ENCODE data around the gene PHC3. TPM values are rescaled to one million over a fixed set of nuclear protein-coding genes. Genes with fewer than 3 reads are reported as not detected.
A peak's percentile ranks its signal among the peaks of the same experiment; 100 is the strongest.

PHC3 gene
- total and polyA plus RNA-seq, 2 donors (not counting 1 experiment from before 2014, with no cell fraction given) = 36.0 to 63.2 TPM

DNA sequence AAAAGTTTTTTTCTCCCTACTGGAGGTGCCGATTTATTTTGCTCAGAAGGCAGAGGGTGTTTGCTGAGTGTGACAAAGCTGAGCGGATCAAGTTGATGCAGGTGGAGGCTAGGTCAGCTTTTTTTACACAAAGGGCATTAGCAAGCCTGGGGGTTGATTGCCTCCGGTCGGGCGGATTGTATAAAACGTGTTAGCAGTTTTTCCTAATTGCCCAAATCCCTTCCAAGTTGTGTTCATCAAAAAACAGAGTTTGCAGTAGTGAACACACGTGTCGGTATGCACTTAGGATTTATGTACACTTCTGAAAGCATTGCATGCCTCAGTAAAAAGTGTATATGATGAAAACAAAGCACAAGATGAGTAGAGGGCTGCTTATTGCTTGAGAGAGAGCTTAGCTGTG is 141.1 kb downstream of the PHC3 start:
- H3K9me3 ChIP-seq (ENCODE audit: control insufficient read depth, insufficient read depth, low read depth, low read length) = no peaks in the 10 kb centered on the region
- no peaks in the 10 kb centered on the region for H3K79me2 ChIP-seq (ENCODE audit: control insufficient read depth, insufficient read depth, low read length)
- TF ChIP-seq CTCF (conservative IDR thresholded peaks at IDR 0.05 in 1 of 2, IDR thresholded peaks at IDR 0.05 in 1 of 2; ENCODE audit: low read depth in 1 of 2, low read length in 2 of 2) = no peak
- TF ChIP-seq EZH2 (IDR thresholded peaks at IDR 0.05; ENCODE audit: low read length, missing control alignments) = peak; percentile 58
- H4K20me1 ChIP-seq (ENCODE audit: control insufficient read depth, extremely low read depth, insufficient read depth, low read length) = no peaks in the 10 kb centered on the region
- H3K27me3 ChIP-seq (ENCODE audit: control insufficient read depth, insufficient read depth, low read length) = peaks cover 22% of the 10 kb centered on the region
- H3K4me3 ChIP-seq (replicated peaks in 1 of 4; ENCODE audit: control extremely low read depth in 1 of 4, insufficient read depth in 1 of 4, low read depth in 3 of 4, low read length in 4 of 4) = no peak overlapping the region
- no peak overlapping the region for H3K4me2 ChIP-seq (ENCODE audit: extremely low read depth, insufficient read depth, low read length)
- H3K4me1 ChIP-seq (ENCODE audit: control insufficient read depth, extremely low read depth, insufficient read depth, low read length) = no peaks in the 10 kb centered on the region
- no peak overlapping the region for H2AFZ ChIP-seq (ENCODE audit: low read length)
- no peak overlapping the region for H3K27ac ChIP-seq (ENCODE audit: insufficient read depth, low read length)
- no peaks in the 10 kb centered on the region for H3K36me3 ChIP-seq (ENCODE audit: control insufficient read depth, insufficient read depth, low read length)
- H3K9ac ChIP-seq (ENCODE audit: insufficient read depth, low read length) = no peak overlapping the region
- no peak for DNase-seq (ENCODE audit: low read depth in 2 of 2)

- Histone ChIP-seq H3K27ac (ENCODE audit: insufficient read depth, low read length) (no peak overlapping the region), H3K36me3 (ENCODE audit: control insufficient read depth, insufficient read depth, low read length) (no peaks in the 10 kb centered on the region), H3K4me2 (ENCODE audit: extremely low read depth, insufficient read depth, low read length) (peak overlapping the region; percentile 80), H3K4me3 (replicated peaks in 1 of 4; ENCODE audit: control extremely low read depth in 1 of 4, insufficient read depth in 1 of 4, low read depth in 3 of 4, low read length in 4 of 4) (peak overlapping the region; percentile 26 to 57 (median 48)), H3K4me1 (ENCODE audit: control insufficient read depth, extremely low read depth, insufficient read depth, low read length) (no peaks in the 10 kb centered on the region), H3K27me3 (ENCODE audit: control insufficient read depth, insufficient read depth, low read length) (peaks cover 26% of the 10 kb centered on the region), H4K20me1 (ENCODE audit: control insufficient read depth, extremely low read depth, insufficient read depth, low read length) (no peaks in the 10 kb centered on the region), H2AFZ (ENCODE audit: low read length) (no peak overlapping the region), H3K79me2 (ENCODE audit: control insufficient read depth, insufficient read depth, low read length) (no peaks in the 10 kb centered on the region), H3K9me3 (ENCODE audit: control insufficient read depth, insufficient read depth, low read depth, low read length) (no peaks in the 10 kb centered on the region), H3K9ac (ENCODE audit: insufficient read depth, low read length) (no peak overlapping the region)
- DNase-seq (ENCODE audit: low read depth in 2 of 2) = no peak
- TF ChIP-seq EZH2 (IDR thresholded peaks at IDR 0.05; ENCODE audit: low read length, missing control alignments) (peak; percentile 65), CTCF (conservative IDR thresholded peaks at IDR 0.05 in 1 of 2, IDR thresholded peaks at IDR 0.05 in 1 of 2; ENCODE audit: low read depth in 1 of 2, low read length in 2 of 2) (peak in 1 of 2 donors; percentile 10)
These were observed 143.0 kb downstream of the PHC3 start for GRCh38 chr3:170038434-170039110.

Other genes starting within 250 kb of the PHC3 start
- gene SEC62, start 214.9 kb downstream of the PHC3 start, total RNA-seq = 40.6 and 49.9 TPM in 2 replicates
- 101 and 136 TPM in 2 replicates for gene SEC62, start 214.9 kb downstream of the PHC3 start, polyA plus RNA-seq
- 0.50 and 0.51 TPM in 2 replicates for gene GPR160, start 143.7 kb downstream of the PHC3 start, total RNA-seq
- 0.56 and 0.58 TPM in 2 replicates for gene GPR160, start 143.7 kb downstream of the PHC3 start, polyA plus RNA-seq
- 80.3 and 183 TPM in 2 replicates for gene PRKCI, start 40.7 kb upstream of the PHC3 start, total RNA-seq
- 39.3 and 68.7 TPM in 2 replicates for gene PRKCI, start 40.7 kb upstream of the PHC3 start, polyA plus RNA-seq
- 33.4 and 53.2 TPM in 2 replicates for gene SKIL, start 176.0 kb upstream of the PHC3 start, total RNA-seq
- 11.1 and 15.3 TPM in 2 replicates for gene SKIL, start 176.0 kb upstream of the PHC3 start, polyA plus RNA-seq
- 107 and 131 TPM in 2 replicates for gene CLDN11, start 237.1 kb upstream of the PHC3 start, total RNA-seq
- 316 and 440 TPM in 2 replicates for gene CLDN11, start 237.1 kb upstream of the PHC3 start, polyA plus RNA-seq